ENCODE data around the gene RUNX1. TPM values are rescaled to one million over a fixed set of nuclear protein-coding genes. Genes with fewer than 3 reads are reported as not detected.

The RUNX1 gene
- total RNA-seq, 1 experiment from 2014 or later, result 55.2 TPM

DNA sequence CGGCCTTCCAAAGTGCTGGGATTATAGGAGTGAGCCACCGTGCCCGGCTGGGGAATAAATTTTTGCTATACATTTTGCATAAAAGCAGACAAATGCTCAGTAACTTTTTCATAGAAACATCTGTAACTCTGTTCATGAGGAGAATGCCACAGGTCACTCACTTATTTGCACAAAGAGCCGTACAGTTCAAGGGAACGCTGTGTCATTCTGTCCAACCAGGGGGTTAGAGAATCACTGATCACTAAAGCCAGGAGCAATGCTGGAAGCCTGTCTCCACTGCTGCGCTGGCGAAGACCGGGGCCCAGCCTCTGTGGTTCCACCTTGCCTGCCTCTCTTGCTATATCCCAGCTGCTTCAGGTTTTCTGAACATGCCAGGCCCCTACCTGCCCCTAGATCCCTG is 58.3 kb downstream of the RUNX1 start:
- no peak overlapping the region for H3K4me3 ChIP-seq (ENCODE audit: low read length)
- BruUV-seq (replicated peaks), result no TSS peak
- H3F3A ChIP-seq (ENCODE audit: low read length, unreplicated experiment), result no peaks in the 10 kb centered on the region
- TF ChIP-seq EZH2 (IDR thresholded peaks at IDR 0.05; ENCODE audit: low read length, unreplicated experiment) (no peak), EZH2phosphoT487 (IDR thresholded peaks at IDR 0.05; ENCODE audit: borderline replicate concordance, low read length) (no peak)
- TF ChIP-seq, protein P1, sequence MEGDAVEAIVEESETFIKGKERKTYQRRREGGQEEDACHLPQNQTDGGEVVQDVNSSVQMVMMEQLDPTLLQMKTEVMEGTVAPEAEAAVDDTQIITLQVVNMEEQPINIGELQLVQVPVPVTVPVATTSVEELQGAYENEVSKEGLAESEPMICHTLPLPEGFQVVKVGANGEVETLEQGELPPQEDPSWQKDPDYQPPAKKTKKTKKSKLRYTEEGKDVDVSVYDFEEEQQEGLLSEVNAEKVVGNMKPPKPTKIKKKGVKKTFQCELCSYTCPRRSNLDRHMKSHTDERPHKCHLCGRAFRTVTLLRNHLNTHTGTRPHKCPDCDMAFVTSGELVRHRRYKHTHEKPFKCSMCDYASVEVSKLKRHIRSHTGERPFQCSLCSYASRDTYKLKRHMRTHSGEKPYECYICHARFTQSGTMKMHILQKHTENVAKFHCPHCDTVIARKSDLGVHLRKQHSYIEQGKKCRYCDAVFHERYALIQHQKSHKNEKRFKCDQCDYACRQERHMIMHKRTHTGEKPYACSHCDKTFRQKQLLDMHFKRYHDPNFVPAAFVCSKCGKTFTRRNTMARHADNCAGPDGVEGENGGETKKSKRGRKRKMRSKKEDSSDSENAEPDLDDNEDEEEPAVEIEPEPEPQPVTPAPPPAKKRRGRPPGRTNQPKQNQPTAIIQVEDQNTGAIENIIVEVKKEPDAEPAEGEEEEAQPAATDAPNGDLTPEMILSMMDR (conservative IDR thresholded peaks at IDR 0.05; ENCODE audit: low read depth, low read length), result no peak
- CTCF ChIA-PET, result no interaction called here
- peaks cover 6% of the 10 kb centered on the region; the same call in 1 of the 2 replicates for H3K4me1 ChIP-seq (ENCODE audit: insufficient read depth, low read length)
- no peaks in the 10 kb centered on the region for H3K27me3 ChIP-seq (ENCODE audit: low read length)
- no peaks in the 10 kb centered on the region for H4K20me1 ChIP-seq (ENCODE audit: low read length)
- H3K36me3 ChIP-seq (ENCODE audit: low read depth, low read length), result peaks cover 5% of the 10 kb centered on the region; the same call in 1 of the 2 replicates
- intact Hi-C loops (cut with micrococcal nuclease), result no loop called here
- H3K9ac ChIP-seq (ENCODE audit: low read length), result no peak overlapping the region
- ATAC-seq (no peak), DNase-seq (no peak)
- H3K9me2 ChIP-seq (replicated peaks; ENCODE audit: low read length), result no peaks in the 10 kb centered on the region
- H3K27ac ChIP-seq (ENCODE audit: low read length), result no peak overlapping the region
- H3K79me2 ChIP-seq (ENCODE audit: low read length), result peaks cover 23% of the 10 kb centered on the region
- H2AFZ ChIP-seq (ENCODE audit: low read length), result no peak overlapping the region
- POLR2A ChIA-PET (ENCODE audit: unreplicated experiment), result no interaction called here
- no peaks in the 10 kb centered on the region for H3K9me3 ChIP-seq (ENCODE audit: low read length)
- no peak overlapping the region for H3K4me2 ChIP-seq (ENCODE audit: low read length)

DNA sequence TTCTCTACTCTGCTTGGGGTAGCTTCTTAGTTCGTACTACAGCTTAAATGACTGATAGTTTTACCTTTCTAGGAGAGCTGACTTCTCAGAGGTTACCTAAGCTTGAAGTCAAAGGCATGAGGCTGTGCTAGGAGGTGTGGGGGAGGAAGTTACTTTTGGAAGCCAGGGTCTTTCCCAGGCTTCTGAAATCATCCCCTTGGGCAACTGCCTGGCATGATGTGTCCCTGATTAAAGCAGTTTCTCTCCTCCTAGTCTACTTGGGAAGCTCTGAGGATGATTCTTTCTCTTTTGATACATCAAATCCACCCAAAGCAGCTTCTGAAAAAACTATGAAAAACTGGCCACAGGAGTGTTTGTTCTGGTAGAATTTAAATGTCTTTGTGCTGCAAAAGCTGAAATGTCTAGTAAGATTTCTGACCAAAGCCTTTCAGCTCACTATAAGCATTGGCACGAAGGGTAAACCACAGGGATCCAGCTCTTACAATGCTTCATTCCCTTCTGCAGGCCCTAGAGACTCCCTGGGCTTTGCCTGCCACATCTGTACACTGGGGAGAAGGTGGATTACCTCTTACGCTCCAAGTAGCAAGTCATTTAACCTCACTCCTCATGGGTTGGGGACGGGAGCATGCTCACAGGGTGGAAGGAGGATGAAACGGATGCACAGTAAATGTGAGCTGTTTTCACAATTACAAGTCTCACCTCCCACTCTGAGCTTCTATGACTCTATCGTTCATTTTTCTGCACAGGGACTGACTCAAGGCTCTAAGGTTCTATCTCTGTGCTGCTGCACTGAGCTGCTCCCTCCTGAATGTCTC is 59.6 kb downstream of the RUNX1 start:
- POLR2A ChIA-PET (ENCODE audit: unreplicated experiment), result interaction anchor here (0.6 kb wide), 1 partner anchor 97 kb away, joined by 6 read pairs; no protein-coding TSS in a partner anchor
- H3K4me2 ChIP-seq (ENCODE audit: low read length), result no peak overlapping the region

More for the DNA sequence above, 59.6 kb downstream of the RUNX1 start:
- Histone ChIP-seq H3K27ac (ENCODE audit: low read length) (no peak overlapping the region), H3F3A (ENCODE audit: low read length, unreplicated experiment) (peaks cover 2% of the 10 kb centered on the region), H3K36me3 (ENCODE audit: low read depth, low read length) (peaks cover 5% of the 10 kb centered on the region), H3K9me2 (replicated peaks; ENCODE audit: low read length) (no peaks in the 10 kb centered on the region), H3K79me2 (ENCODE audit: low read length) (peaks cover 19% of the 10 kb centered on the region), H3K4me3 (ENCODE audit: low read length) (no peak overlapping the region), H3K9me3 (ENCODE audit: low read length) (no peaks in the 10 kb centered on the region), H2AFZ (ENCODE audit: low read length) (no peak overlapping the region), H3K4me1 (ENCODE audit: insufficient read depth, low read length) (peaks cover 10% of the 10 kb centered on the region), H3K9ac (ENCODE audit: low read length) (no peak overlapping the region), H3K27me3 (ENCODE audit: low read length) (no peaks in the 10 kb centered on the region), H4K20me1 (ENCODE audit: low read length) (no peaks in the 10 kb centered on the region)
- no peak for ATAC-seq
- no peak for DNase-seq
- intact Hi-C loops (cut with micrococcal nuclease), result no loop called here
- CTCF ChIA-PET, result interaction anchor here (0.6 kb wide), 1 partner anchor 61 kb away, joined by 3 read pairs; no protein-coding TSS in a partner anchor
- BruUV-seq (replicated peaks), result no TSS peak
- TF ChIP-seq, protein P1 (conservative IDR thresholded peaks at IDR 0.05; ENCODE audit: low read depth, low read length), result no peak
- TF ChIP-seq EZH2 (IDR thresholded peaks at IDR 0.05; ENCODE audit: low read length, unreplicated experiment), result no peak
- no peak for TF ChIP-seq EZH2phosphoT487 (IDR thresholded peaks at IDR 0.05; ENCODE audit: borderline replicate concordance, low read length)
